ENCODE data around the gene RPS13.
"Not testable (repeated sequence)": the region's sequence is repeated elsewhere in the genome, so short reads cannot be mapped to it uniquely, and the experiment has no call there.

RPS13 gene

DNA sequence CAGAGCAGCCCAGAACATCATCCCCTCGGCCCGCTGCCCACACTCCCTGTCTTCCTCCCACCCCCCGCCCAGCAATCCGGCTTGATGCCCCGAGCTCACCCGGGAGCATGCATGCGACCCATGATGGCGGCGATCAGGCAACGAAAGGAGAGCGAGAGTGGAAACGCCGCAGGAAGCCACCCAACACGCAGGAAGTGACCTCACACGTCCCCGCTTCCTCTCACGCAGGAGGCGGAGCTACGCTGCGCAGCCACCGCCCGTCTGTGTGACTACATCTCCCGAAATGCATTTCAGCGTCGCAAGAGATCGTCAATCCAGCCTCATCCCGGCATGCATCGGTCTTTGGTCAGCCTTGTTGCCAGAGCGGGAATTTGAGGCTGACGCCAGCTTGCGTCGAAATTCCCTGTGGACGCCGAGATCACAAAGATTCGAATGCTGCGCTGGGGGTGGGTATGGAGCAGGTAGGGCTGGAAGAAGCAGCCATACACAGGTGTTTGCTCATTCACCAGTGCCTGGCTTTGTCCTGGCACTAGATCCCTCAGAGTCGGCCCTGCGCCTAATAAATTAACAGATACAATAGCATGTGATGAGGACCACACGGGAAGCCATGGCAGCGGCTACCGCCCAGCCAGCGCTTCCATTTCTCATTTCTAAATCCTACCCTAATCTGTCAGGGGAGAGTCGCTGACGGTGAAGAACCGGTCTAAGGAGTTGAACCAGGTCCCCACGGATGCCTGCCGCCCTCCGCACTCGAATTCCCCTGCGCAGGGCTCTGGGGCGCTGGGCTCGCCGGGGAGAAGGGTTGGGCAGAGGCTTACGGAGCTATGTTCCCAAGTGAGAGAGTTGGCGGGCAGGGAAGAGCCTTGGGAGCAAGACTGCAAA is at the start of gene RPS13:
TSS of gene RPS13 (minus strand) at position 148 of the 882 bp plus-strand sequence. CDS start at position 122, 26 bp downstream.
- TF ChIP-seq, protein P1, sequence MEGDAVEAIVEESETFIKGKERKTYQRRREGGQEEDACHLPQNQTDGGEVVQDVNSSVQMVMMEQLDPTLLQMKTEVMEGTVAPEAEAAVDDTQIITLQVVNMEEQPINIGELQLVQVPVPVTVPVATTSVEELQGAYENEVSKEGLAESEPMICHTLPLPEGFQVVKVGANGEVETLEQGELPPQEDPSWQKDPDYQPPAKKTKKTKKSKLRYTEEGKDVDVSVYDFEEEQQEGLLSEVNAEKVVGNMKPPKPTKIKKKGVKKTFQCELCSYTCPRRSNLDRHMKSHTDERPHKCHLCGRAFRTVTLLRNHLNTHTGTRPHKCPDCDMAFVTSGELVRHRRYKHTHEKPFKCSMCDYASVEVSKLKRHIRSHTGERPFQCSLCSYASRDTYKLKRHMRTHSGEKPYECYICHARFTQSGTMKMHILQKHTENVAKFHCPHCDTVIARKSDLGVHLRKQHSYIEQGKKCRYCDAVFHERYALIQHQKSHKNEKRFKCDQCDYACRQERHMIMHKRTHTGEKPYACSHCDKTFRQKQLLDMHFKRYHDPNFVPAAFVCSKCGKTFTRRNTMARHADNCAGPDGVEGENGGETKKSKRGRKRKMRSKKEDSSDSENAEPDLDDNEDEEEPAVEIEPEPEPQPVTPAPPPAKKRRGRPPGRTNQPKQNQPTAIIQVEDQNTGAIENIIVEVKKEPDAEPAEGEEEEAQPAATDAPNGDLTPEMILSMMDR (conservative IDR thresholded peaks at IDR 0.05; ENCODE audit: low read depth, low read length) = no peak
- peak; percentile 99 for DNase-seq (ENCODE audit: low read depth)
- peak within 1 kb of the TSS; percentile 99 for H3K4me3 ChIP-seq (ENCODE audit: low read depth, low read length)

DNA sequence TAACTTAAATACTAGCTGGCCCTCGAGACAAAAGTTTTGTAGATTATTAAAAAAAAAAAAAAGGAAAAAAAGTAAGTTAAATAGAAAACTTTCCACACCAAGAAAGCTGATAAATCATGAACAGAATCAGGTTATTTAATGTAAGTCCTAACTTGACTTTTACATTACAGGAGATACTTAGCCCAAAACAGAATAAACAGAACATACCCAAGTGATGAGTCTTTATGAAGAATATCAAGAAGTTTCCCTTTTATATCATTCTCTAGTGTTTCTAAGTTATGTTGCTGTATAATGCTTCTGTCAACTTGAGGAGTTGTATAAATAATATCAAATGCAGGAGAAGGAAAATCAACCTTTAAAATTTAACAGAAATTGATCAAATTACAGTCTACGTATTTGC is 44.5 kb upstream of the RPS13 start:
- no peak for DNase-seq (ENCODE audit: low read depth)
- H3K4me3 ChIP-seq (ENCODE audit: low read depth, low read length) = no peak overlapping the region
- TF ChIP-seq, protein P1 (conservative IDR thresholded peaks at IDR 0.05; ENCODE audit: low read depth, low read length) = no peak

DNA sequence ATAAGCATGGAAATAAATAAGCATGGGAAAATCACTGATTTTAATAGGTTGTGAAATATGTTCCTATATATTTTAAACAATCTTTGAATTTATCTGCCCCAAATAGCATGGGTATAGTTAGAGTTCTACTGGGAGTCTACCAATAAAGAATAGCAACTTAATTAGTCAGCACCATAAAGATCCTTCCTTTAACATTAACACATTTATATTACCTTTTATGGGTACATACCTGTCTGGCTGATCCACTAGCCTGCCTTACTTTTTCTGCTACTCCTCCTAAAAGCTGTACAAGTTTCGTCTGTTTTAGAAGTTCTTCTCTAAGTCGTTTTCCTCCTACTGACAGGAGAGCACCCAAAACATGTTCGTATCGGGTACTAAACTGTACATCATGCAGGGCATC is 39.8 kb upstream of the RPS13 start:
- no peak overlapping the region for H3K4me3 ChIP-seq (ENCODE audit: low read depth, low read length)
- DNase-seq (ENCODE audit: low read depth) = no peak
- TF ChIP-seq, protein P1 (conservative IDR thresholded peaks at IDR 0.05; ENCODE audit: low read depth, low read length) = no peak

DNA sequence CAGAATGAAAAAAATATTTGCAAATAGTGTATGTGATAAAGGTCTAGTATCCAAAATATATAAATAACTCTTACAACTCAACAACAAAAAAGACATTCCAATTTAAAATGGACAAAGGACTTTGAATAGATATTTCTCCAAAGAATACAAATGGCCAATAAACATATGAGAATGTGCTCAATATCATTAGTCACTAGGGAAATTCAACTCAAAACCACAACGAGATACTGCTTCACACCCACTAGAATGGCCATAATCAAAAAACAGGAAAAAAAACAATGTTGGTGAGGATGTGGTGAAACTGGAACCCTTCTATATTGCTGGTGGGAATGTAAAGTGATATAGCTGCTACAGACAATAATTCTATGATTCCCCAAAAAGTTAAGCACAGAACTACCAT is 38.6 kb upstream of the RPS13 start:
- DNase-seq (ENCODE audit: low read depth) = no peak
- no peak overlapping the region for H3K4me3 ChIP-seq (ENCODE audit: low read depth, low read length)
- TF ChIP-seq, protein P1 (conservative IDR thresholded peaks at IDR 0.05; ENCODE audit: low read depth, low read length) = no peak

DNA sequence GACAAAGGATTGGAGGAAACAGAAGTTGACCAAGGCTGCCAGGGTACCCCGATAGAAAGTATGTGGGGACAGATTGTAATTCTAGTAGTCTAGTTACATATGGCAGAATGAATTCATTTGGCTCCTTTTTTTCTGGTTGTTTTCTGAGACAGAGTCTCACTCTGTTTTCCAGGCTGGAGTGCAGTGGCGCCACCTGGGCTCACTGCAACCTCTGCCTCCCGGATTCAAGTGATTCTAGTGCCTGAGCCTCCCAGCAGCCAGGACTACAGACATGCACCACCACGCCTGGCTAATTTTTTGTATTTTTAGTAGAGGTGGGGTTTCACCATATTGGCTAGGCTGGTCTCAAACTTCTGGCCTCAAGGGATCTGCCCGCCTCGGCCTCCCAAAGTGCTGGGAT is 30.3 kb upstream of the RPS13 start:
- TF ChIP-seq, protein P1 (conservative IDR thresholded peaks at IDR 0.05; ENCODE audit: low read depth, low read length) = peak; percentile 62
- H3K4me3 ChIP-seq (ENCODE audit: low read depth, low read length) = not testable (repeated sequence)
- peak; percentile 30 for DNase-seq (ENCODE audit: low read depth)

DNA sequence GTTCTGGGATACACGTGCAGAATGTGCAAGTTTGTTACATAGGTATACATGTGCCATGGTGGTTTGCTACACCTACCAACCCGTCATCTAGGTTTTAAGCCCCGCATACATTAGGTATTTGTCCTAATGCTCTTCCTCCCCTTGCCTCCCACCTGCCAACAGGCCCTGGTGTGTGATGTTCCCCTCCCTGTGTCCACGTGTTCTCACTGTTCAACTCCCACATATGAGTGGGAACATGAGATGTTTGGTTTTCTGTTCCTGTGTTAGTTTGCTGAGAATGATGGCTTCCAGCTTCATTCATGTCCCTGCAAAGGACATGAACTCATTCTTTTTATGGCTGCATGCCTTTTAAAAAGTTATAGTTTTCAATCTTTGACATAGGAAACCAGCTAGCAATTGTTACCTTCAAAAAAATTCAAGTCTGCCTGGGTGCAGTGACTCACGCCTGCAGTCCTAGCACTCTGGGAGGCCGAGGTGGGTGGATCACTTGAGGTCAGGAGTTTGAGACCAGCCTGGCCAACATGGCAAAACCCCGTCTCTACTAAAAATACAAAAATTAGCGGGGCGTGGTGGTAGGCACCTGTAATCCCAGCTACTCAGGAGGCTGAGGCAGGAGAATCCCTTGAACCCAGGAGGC is 28.1 kb upstream of the RPS13 start:
- H3K4me3 ChIP-seq (ENCODE audit: low read depth, low read length) = not testable (repeated sequence)
- peak; percentile 23 for DNase-seq (ENCODE audit: low read depth)

DNA sequence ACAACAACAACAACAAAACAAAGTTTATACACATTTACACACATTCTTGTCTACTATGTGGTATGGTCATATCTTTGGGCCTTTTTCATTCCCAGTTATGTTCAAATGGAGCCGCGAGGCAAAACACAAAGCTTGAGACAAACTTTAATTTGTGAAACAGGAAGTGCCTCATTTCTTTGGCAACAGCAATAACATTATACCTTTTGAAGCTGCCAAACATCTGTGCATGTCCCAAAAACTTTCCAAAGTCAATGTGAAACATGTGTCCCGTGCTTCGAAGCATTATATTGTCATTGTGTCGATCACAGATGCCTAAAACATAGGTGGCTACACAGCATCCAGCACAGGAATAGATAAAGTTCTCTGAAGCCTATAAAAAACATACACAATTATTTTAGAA is 25.0 kb upstream of the RPS13 start:
- TF ChIP-seq, protein P1 (conservative IDR thresholded peaks at IDR 0.05; ENCODE audit: low read depth, low read length) = no peak
- H3K4me3 ChIP-seq (ENCODE audit: low read depth, low read length) = no peak overlapping the region
- DNase-seq (ENCODE audit: low read depth) = peak; percentile 18
